DOHH2 (cell line): ENCODE measurements around the gene SLC5A11.

Experiments
- EZH2phosphoT487 ChIP-seq: fragments of 200-600 bp; sonication (generic); IDR thresholded peaks from 2 replicates; pipeline ENCODE4 v1.6.1; 2017; ENCODE audit warnings: borderline replicate concordance, mild to moderate bottlenecking, antibody characterized with exemption, low read length, moderate library complexity, mixed read lengths
- TF ChIP-seq, protein P1 (sequence below): fragments of 200-600 bp; sonication (generic); IDR thresholded peaks from one replicate; pipeline ENCODE4 v1.5.1; 2014; ENCODE audit warnings: antibody characterized with exemption, mild to moderate bottlenecking, low read depth, low read length; ENCODE audit not compliant: poor library complexity, severe bottlenecking

DNA sequence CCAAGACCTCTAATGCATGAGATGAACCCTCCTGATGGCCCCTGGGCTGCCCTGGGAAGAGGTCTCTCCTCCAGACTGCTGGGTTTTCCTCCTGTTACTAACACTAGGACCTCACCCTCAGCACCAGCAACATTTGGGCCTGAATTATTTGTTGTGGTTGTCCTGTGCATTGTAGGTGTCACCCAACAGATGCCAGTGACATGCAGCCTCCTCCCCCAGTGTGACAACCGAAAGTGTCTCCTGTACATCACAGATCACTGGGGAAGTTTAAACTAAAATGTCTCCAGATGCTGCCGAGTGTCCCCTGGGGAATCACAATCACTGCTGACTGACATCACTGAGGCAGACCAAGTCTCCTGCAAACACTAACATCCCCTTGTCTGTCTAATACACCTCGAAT is 74.8 kb downstream of the SLC5A11 start:
- TF ChIP-seq, protein P1, sequence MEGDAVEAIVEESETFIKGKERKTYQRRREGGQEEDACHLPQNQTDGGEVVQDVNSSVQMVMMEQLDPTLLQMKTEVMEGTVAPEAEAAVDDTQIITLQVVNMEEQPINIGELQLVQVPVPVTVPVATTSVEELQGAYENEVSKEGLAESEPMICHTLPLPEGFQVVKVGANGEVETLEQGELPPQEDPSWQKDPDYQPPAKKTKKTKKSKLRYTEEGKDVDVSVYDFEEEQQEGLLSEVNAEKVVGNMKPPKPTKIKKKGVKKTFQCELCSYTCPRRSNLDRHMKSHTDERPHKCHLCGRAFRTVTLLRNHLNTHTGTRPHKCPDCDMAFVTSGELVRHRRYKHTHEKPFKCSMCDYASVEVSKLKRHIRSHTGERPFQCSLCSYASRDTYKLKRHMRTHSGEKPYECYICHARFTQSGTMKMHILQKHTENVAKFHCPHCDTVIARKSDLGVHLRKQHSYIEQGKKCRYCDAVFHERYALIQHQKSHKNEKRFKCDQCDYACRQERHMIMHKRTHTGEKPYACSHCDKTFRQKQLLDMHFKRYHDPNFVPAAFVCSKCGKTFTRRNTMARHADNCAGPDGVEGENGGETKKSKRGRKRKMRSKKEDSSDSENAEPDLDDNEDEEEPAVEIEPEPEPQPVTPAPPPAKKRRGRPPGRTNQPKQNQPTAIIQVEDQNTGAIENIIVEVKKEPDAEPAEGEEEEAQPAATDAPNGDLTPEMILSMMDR, result no peak
- no peak for TF ChIP-seq EZH2phosphoT487
